GM23248 (cell line): ENCODE measurements around the gene TTPAL. TPM values are rescaled to one million over a fixed set of nuclear protein-coding genes. Genes with fewer than 3 reads are reported as not detected.

Source experiments
- DNase-seq: peaks from one replicate; pipeline ENCODE4 v3.0.0-alpha.2; 2015
- H2AFZ ChIP-seq: fragments of 200-600 bp; sonication (generic); 2 replicates; pipeline ENCODE4 v1.6.1; 2016; ENCODE audit warnings: antibody characterized with exemption
- H3F3A ChIP-seq: fragments of 200-600 bp; sonication (generic); 2 replicates; pipeline ENCODE4 v1.6.1; 2016; ENCODE audit warnings: mild to moderate bottlenecking, antibody characterized with exemption, mixed run types; ENCODE audit not compliant: insufficient read depth
- H3K27ac ChIP-seq: fragments of 200-600 bp; sonication (generic); 2 replicates; pipeline ENCODE4 v1.5.1; 2016; ENCODE audit warnings: mild to moderate bottlenecking
- H3K27me3 ChIP-seq: fragments of 200-600 bp; sonication (generic); replicated peaks from 2 replicates; pipeline ENCODE4 v1.6.1; 2016; ENCODE audit warnings: mild to moderate bottlenecking; ENCODE audit not compliant: insufficient read depth
- H3K36me3 ChIP-seq: fragments of 200-600 bp; sonication (generic); 2 replicates; pipeline ENCODE4 v1.6.1; 2016; ENCODE audit warnings: low read depth, mild to moderate bottlenecking
- H3K4me1 ChIP-seq: fragments of 200-600 bp; sonication (generic); 2 replicates; pipeline ENCODE4 v1.6.1; 2016; ENCODE audit warnings: mild to moderate bottlenecking; ENCODE audit not compliant: insufficient read depth
- H3K4me2 ChIP-seq: fragments of 200-600 bp; sonication (generic); one replicate; pipeline ENCODE4 v1.6.1; 2016; ENCODE audit warnings: mild to moderate bottlenecking; ENCODE audit not compliant: unreplicated experiment
- H3K4me3 ChIP-seq: fragments of 200-600 bp; sonication (generic); 2 replicates; pipeline ENCODE4 v1.5.1; 2016; ENCODE audit warnings: mild to moderate bottlenecking
- H3K79me2 ChIP-seq: fragments of 200-600 bp; sonication (generic); 2 replicates; pipeline ENCODE4 v1.6.1; 2016; ENCODE audit warnings: mild to moderate bottlenecking; ENCODE audit not compliant: insufficient read depth
- H3K9ac ChIP-seq: fragments of 200-600 bp; sonication (generic); 2 replicates; pipeline ENCODE4 v1.6.1; 2016; ENCODE audit warnings: mild to moderate bottlenecking
- H3K9me2 ChIP-seq: fragments of 200-600 bp; sonication (generic); 2 replicates; pipeline ENCODE4 v1.6.1; 2016; ENCODE audit warnings: mixed run types, mild to moderate bottlenecking, moderate library complexity; ENCODE audit not compliant: insufficient read depth
- H3K9me3 ChIP-seq: fragments of 200-600 bp; sonication (generic); one replicate; pipeline ENCODE4 v1.6.1; 2017; ENCODE audit warnings: low read depth
- H4K20me1 ChIP-seq: fragments of 200-600 bp; sonication (generic); 2 replicates; pipeline ENCODE4 v1.6.0; 2016; ENCODE audit not compliant: insufficient read depth
- EZH2 ChIP-seq: fragments of 200-600 bp; sonication (generic); IDR thresholded peaks from 2 replicates; pipeline ENCODE4 v1.6.1; 2018; ENCODE audit warnings: antibody characterized with exemption, mild to moderate bottlenecking; ENCODE audit not compliant: insufficient read depth, poor library complexity, severe bottlenecking
- EZH2phosphoT487 ChIP-seq: fragments of 200-600 bp; sonication (generic); IDR thresholded peaks from 2 replicates; pipeline ENCODE4 v1.6.1; 2018; ENCODE audit warnings: antibody characterized with exemption, moderate library complexity, mild to moderate bottlenecking, low read depth; ENCODE audit not compliant: insufficient read depth
- WGBS, 2 experiments: methylation state at CpG; one replicate each; pipeline ENCODE4 v1.1.6; 2015 to 2017; ENCODE audit warnings: low lambda C conversion rate in 2 of 2, low coverage in 1 of 2; ENCODE audit errors: missing lambda C conversion rate in 2 of 2; 5-methylcytosine and 5-hydroxymethylcytosine counted together
- in situ Hi-C: fragments of 300-500 bp; cut with MboI; formaldehyde crosslinking; loops from 2 replicates; pipeline ENCODE4 v1.15.0; 2020
- polyA plus RNA-seq: library from polyadenylated mRNA; unstranded; fragments of >200 nt; fragmentation: Nextera tagmentation; extraction: Ambion mirVana; gene quantifications from 2 replicates; pipeline ENCODE4 v1.2.1, GENCODE V29; 2016
- total RNA-seq: library from RNA; depleted of rRNA; stranded (reverse); fragments of >200 nt; shearing (Covaris generic); gene quantifications from 2 replicates; pipeline ENCODE4 v1.2.3, GENCODE V29; 2014

TTPAL gene
- total and polyA plus RNA-seq, 2 experiments from 2014 or later = 11.8 to 19.6 TPM

- no peak for TF ChIP-seq EZH2phosphoT487
- TF ChIP-seq EZH2 = no peak
- 62 to 69% methylated on average over 7 of the region's 7 CpGs for WGBS, 2 experiments
- in situ Hi-C loops = no loop called here
These were observed 21.2 kb upstream of the TTPAL start for GRCh38 chr20:44454306-44454963.

GRCh38 chr20:44455126-44455525, 20.5 kb upstream of the TTPAL start:
- H3K4me1 ChIP-seq = no peaks in the 10 kb centered on the region
- no peak overlapping the region for H3K4me3 ChIP-seq
- H3K9ac ChIP-seq = no peak overlapping the region
- H3F3A ChIP-seq = no peaks in the 10 kb centered on the region
- no peaks in the 10 kb centered on the region for H3K79me2 ChIP-seq
- H3K27ac ChIP-seq = no peak overlapping the region
- no peaks in the 10 kb centered on the region for H3K9me2 ChIP-seq
- H2AFZ ChIP-seq = no peak overlapping the region
- peaks cover 17% of the 10 kb centered on the region for H3K27me3 ChIP-seq
- H3K9me3 ChIP-seq = no peaks in the 10 kb centered on the region
- H4K20me1 ChIP-seq = no peaks in the 10 kb centered on the region
- TF ChIP-seq EZH2phosphoT487 (no peak), EZH2 (no peak)
- WGBS, 2 experiments = 49 to 57% methylated on average over 3 of the region's 3 CpGs
- no peak for DNase-seq
- no peaks in the 10 kb centered on the region for H3K36me3 ChIP-seq
- in situ Hi-C loops = no loop called here
- H3K4me2 ChIP-seq = no peak overlapping the region

More at GRCh38 chr20:44454306-44454963, 21.2 kb upstream of the TTPAL start:
- H3K9ac ChIP-seq = no peak overlapping the region
- no peak overlapping the region for H3K27ac ChIP-seq
- H3K9me2 ChIP-seq = no peaks in the 10 kb centered on the region
- no peak overlapping the region for H3K4me3 ChIP-seq
- DNase-seq = no peak
- no peaks in the 10 kb centered on the region for H3K79me2 ChIP-seq
- H4K20me1 ChIP-seq = no peaks in the 10 kb centered on the region
- peaks cover 17% of the 10 kb centered on the region for H3K27me3 ChIP-seq
- no peak overlapping the region for H3K4me2 ChIP-seq
- H3K36me3 ChIP-seq = no peaks in the 10 kb centered on the region
- no peaks in the 10 kb centered on the region for H3K9me3 ChIP-seq
- no peak overlapping the region for H2AFZ ChIP-seq
- no peaks in the 10 kb centered on the region for H3F3A ChIP-seq
- no peaks in the 10 kb centered on the region for H3K4me1 ChIP-seq

GRCh38 chr20:44456611-44457010, 19.1 kb upstream of the TTPAL start:
- no peak for DNase-seq
- no peak overlapping the region for H3K9ac ChIP-seq
- TF ChIP-seq EZH2 (no peak), EZH2phosphoT487 (no peak)
- no peaks in the 10 kb centered on the region for H4K20me1 ChIP-seq
- H3K9me2 ChIP-seq = no peaks in the 10 kb centered on the region
- no peaks in the 10 kb centered on the region for H3K79me2 ChIP-seq
- in situ Hi-C loops = no loop called here
- H3K4me3 ChIP-seq = no peak overlapping the region
- H2AFZ ChIP-seq = no peak overlapping the region
- H3K4me1 ChIP-seq = no peaks in the 10 kb centered on the region
- H3F3A ChIP-seq = no peaks in the 10 kb centered on the region
- no peak overlapping the region for H3K4me2 ChIP-seq
- H3K36me3 ChIP-seq = no peaks in the 10 kb centered on the region
- peaks cover 9% of the 10 kb centered on the region; the same call in 1 of the 2 replicates for H3K27me3 ChIP-seq
- 79 to 86% methylated on average over 8 of the region's 8 CpGs for WGBS, 2 experiments
- no peaks in the 10 kb centered on the region for H3K9me3 ChIP-seq
- H3K27ac ChIP-seq = no peak overlapping the region

- H3F3A ChIP-seq = no peaks in the 10 kb centered on the region
- H3K9me3 ChIP-seq = no peaks in the 10 kb centered on the region
- WGBS, 2 experiments = 43 to 63% methylated on average over 6 of the region's 6 CpGs
- H2AFZ ChIP-seq = no peak overlapping the region
- DNase-seq = no peak
- no peak overlapping the region for H3K4me2 ChIP-seq
- in situ Hi-C loops = no loop called here
- H3K36me3 ChIP-seq = no peaks in the 10 kb centered on the region
- no peaks in the 10 kb centered on the region for H3K79me2 ChIP-seq
- H4K20me1 ChIP-seq = no peaks in the 10 kb centered on the region
- peaks cover 9% of the 10 kb centered on the region; the same call in 1 of the 2 replicates for H3K27me3 ChIP-seq
- TF ChIP-seq EZH2phosphoT487 = no peak
- TF ChIP-seq EZH2 = no peak
- H3K4me3 ChIP-seq = no peak overlapping the region
- no peaks in the 10 kb centered on the region for H3K4me1 ChIP-seq
- H3K27ac ChIP-seq = no peak overlapping the region
- H3K9me2 ChIP-seq = no peaks in the 10 kb centered on the region
- no peak overlapping the region for H3K9ac ChIP-seq
These were observed 18.7 kb upstream of the TTPAL start for GRCh38 chr20:44457016-44457415.
